Peyer's patch (tissue), 4 donors: ENCODE results near the gene LASP1NB.

ENCODE experiments used
- DNase-seq, 3 donors: peaks; one replicate each; pipeline ENCODE4 v3.0.0-alpha.2; 2017 to 2019
- H3K27ac ChIP-seq, 4 donors: fragments of 200-600 bp; sonication (generic); one replicate each; pipeline ENCODE4 v1.5.1; 2016 to 2019
- H3K27me3 ChIP-seq, 2 donors: fragments of 200-600 bp; sonication (generic); one replicate each; pipeline ENCODE4 v1.5.1; 2019
- H3K36me3 ChIP-seq, 3 donors: fragments of 200-600 bp; sonication (generic); one replicate each; pipeline ENCODE4 v1.5.1; 2016 to 2019
- H3K4me1 ChIP-seq, 4 donors: fragments of 200-600 bp; sonication (generic); one replicate each; pipeline ENCODE4 v1.5.1; 2016 to 2019
- H3K4me3 ChIP-seq, 4 donors: fragments of 200-600 bp; sonication (generic); 1 replicate in 3 of 4; 2 replicates in 1 of 4; pipeline ENCODE4 v1.5.1; 2016 to 2019; ENCODE audit warnings: mild to moderate bottlenecking in 1 of 4
- H3K9me3 ChIP-seq, 4 donors: fragments of 200-600 bp; sonication (generic); one replicate each; pipeline ENCODE4 v1.5.1; 2016 to 2019; ENCODE audit warnings: mild to moderate bottlenecking in 1 of 4
- CTCF ChIP-seq, 6 experiments: fragments of 450-650 bp in 4 of 6; fragments of 200-600 bp in 2 of 6; sonication (generic) in 1 of 6; IDR thresholded peaks; one replicate each; pipeline ENCODE4 v1.5.1; 2017 to 2019; ENCODE audit warnings: antibody characterized with exemption in 6 of 6, mild to moderate bottlenecking in 3 of 6, moderate library complexity in 1 of 6
- POLR2A ChIP-seq, 2 donors: fragments of 450-650 bp; IDR thresholded peaks; one replicate each; pipeline ENCODE4 v1.5.1; 2017; ENCODE audit warnings: antibody characterized with exemption in 2 of 2, mild to moderate bottlenecking in 2 of 2, moderate library complexity in 2 of 2

Gene LASP1NB

DNA sequence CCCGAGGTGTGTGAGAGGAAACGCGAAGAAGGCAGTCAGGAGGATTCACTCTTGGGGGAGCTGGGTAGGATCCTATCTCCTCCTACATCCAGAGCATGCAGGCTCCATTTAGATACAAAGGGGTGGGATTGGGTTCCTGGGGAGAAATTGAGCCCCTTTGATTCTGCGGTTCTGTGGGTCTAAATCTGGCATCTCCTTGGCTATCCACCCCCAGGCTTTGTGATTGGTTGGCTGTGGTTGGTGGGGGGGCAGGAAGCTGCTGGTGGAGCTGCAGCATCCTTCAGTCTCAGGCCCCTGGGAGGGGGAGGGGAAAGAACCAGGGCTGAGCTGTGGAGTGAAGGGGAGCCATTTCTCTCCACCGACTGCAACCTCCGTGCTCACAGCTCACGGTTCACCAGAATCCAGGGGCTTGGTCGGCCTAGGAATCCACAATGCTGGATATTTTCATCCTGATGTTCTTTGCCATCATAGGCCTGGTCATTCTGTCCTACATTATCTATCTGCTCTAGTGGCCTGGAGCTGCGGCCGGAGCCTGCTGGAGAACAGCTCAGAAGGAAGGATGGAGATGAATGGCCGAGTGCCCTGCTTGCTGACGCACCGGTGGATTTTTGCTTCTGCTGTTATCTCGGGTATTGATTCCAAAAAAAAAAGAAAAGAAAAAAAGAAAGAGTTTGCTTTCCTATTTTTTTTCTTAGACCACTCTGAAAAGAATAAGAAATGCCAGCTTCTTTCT, at the start of gene LASP1NB:
Gene LASP1NB, plus strand, starts transcription at position 352 of the 733 bp plus-strand sequence.
- H3K27ac ChIP-seq, result peak within 1 kb of the TSS in 2 of 4 donors; percentile 5 to 26
- H3K4me3 ChIP-seq, result no peak within 1 kb of the TSS
- TF ChIP-seq CTCF (IDR thresholded peaks at IDR 0.05) (no peak), POLR2A (IDR thresholded peaks at IDR 0.05) (no peak)

GRCh38 chr17:38877130-38877851, 48.1 kb upstream of the LASP1NB start:
- H3K4me1 ChIP-seq, result peaks cover 12 to 95% (median 65%) of the 10 kb centered on the region in 4 donors
- H3K36me3 ChIP-seq, result peaks cover 0 to 53% (median 0%) of the 10 kb centered on the region in 3 donors
- H3K4me3 ChIP-seq, result peak overlapping the region in 1 of 4 donors; percentile 3
- peak in 2 of 3 donors; percentile 80 to 83 for DNase-seq
- H3K27ac ChIP-seq, result peak overlapping the region; percentile 39 to 68 (median 59)
- TF ChIP-seq CTCF (IDR thresholded peaks at IDR 0.05) (no peak), POLR2A (IDR thresholded peaks at IDR 0.05) (no peak)
- H3K9me3 ChIP-seq, result no peaks in the 10 kb centered on the region
- H3K27me3 ChIP-seq, result no peaks in the 10 kb centered on the region

More for the DNA sequence above, at the start of gene LASP1NB:
- Histone ChIP-seq H3K4me1 (peaks cover 0 to 41% (median 0%) of the 10 kb centered on the region in 4 donors), H3K27me3 (no peaks in the 10 kb centered on the region), H3K36me3 (peaks cover 0 to 2% (median 0%) of the 10 kb centered on the region in 3 donors), H3K9me3 (no peaks in the 10 kb centered on the region)
- DNase-seq, result peak in 2 of 3 donors; percentile 41 to 49

- Histone ChIP-seq H3K36me3 (peaks cover 0 to 59% (median 0%) of the 10 kb centered on the region in 3 donors), H3K27me3 (no peaks in the 10 kb centered on the region), H3K9me3 (no peaks in the 10 kb centered on the region), H3K4me3 (peak overlapping the region in 2 of 4 donors; percentile 8 to 14), H3K4me1 (peaks cover 24 to 95% (median 54%) of the 10 kb centered on the region in 4 donors), H3K27ac (peak overlapping the region in 3 of 4 donors; percentile 48 to 59 (median 52))
- no peak for TF ChIP-seq CTCF (IDR thresholded peaks at IDR 0.05)
- TF ChIP-seq POLR2A (IDR thresholded peaks at IDR 0.05), result no peak
- no peak for DNase-seq
Observed at GRCh38 chr17:38879878-38880665, 45.3 kb upstream of the LASP1NB start.

DNA sequence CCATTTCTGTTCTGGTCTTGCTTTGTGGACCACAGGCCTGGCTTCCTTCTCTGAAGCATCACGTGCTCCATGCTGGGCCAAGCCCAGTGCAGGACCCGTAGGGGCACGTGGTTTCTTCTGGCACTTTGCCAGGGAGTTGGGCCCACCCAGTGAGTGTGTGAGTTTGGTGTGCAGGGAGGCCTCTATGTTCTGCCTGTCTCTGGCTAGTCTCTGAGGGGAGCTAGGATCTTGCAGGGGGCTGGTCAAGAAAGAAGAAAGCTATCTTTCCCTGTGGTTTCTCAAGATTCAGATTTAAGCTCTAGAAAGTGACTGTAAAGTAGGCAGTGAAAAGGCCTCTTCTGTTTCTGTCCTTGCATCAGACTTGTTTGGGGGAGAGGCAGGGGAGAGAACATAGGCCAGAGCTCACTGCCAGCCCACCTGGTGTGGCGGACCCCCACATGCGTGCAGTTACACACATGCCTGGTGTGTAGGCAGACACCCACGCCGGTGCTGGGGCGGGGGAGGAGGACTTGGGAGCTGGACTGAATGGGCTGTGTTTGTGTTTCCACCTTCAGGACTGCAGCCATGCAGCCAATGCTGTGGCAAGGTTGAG, 43.7 kb upstream of the LASP1NB start:
- Histone ChIP-seq H3K36me3 (peaks cover 0 to 53% (median 0%) of the 10 kb centered on the region in 3 donors), H3K9me3 (no peaks in the 10 kb centered on the region), H3K27ac (peak overlapping the region in 3 of 4 donors; percentile 11 to 66 (median 24)), H3K27me3 (no peaks in the 10 kb centered on the region), H3K4me1 (peaks cover 25 to 100% (median 64%) of the 10 kb centered on the region in 4 donors), H3K4me3 (no peak overlapping the region)
- no peak for TF ChIP-seq POLR2A (IDR thresholded peaks at IDR 0.05)
- no peak for TF ChIP-seq CTCF (IDR thresholded peaks at IDR 0.05)
- peak in 1 of 3 donors; percentile 69 for DNase-seq

- Histone ChIP-seq H3K4me1 (peaks cover 25 to 100% (median 53%) of the 10 kb centered on the region in 4 donors), H3K27me3 (no peaks in the 10 kb centered on the region), H3K4me3 (no peak overlapping the region), H3K27ac (peak overlapping the region; percentile 55 to 89 (median 62)), H3K9me3 (no peaks in the 10 kb centered on the region), H3K36me3 (peaks cover 0 to 56% (median 0%) of the 10 kb centered on the region in 3 donors)
- TF ChIP-seq CTCF (IDR thresholded peaks at IDR 0.05), result no peak
- TF ChIP-seq POLR2A (IDR thresholded peaks at IDR 0.05), result no peak
- DNase-seq, result no peak
Observed at GRCh38 chr17:38882870-38883269, 42.5 kb upstream of the LASP1NB start.
